Progenitor cell of endocrine pancreas (in vitro differentiated cells): ENCODE results near the gene IPO4. TPM values are rescaled to one million over a fixed set of nuclear protein-coding genes. Genes with fewer than 3 reads are reported as not detected.

Source experiments
- DNase-seq: peaks from one replicate; pipeline ENCODE4 v3.0.0; 2021; ENCODE audit warnings: low spot score; ENCODE audit not compliant: unreplicated experiment
- H3K27ac Mint-ChIP-seq: 2 replicates; pipeline ENCODE4 v1.8.0; 2021; ENCODE audit warnings: mild to moderate bottlenecking, moderate library complexity, mixed read lengths
- H3K27me3 Mint-ChIP-seq: 2 replicates; pipeline ENCODE4 v1.8.0; 2021; ENCODE audit warnings: mixed read lengths
- H3K36me3 Mint-ChIP-seq: 2 replicates; pipeline ENCODE4 v1.8.0; 2022; ENCODE audit warnings: mixed read lengths; ENCODE audit not compliant: insufficient read depth
- H3K4me1 Mint-ChIP-seq: 2 replicates; pipeline ENCODE4 v1.8.0; 2021; ENCODE audit warnings: low read depth, mixed read lengths
- H3K4me3 Mint-ChIP-seq: 2 replicates; pipeline ENCODE4 v1.8.0; 2021; ENCODE audit warnings: low read depth, mild to moderate bottlenecking, moderate library complexity, mixed read lengths
- H3K9me3 Mint-ChIP-seq: 2 replicates; pipeline ENCODE4 v1.8.0; 2021; ENCODE audit warnings: low read depth, mixed read lengths
- long read RNA-seq: library from polyadenylated mRNA; unstranded; transcript quantifications from one replicate; pipeline ENCODE4 v2.0.0, GENCODE V29; 2020
- total RNA-seq: library from RNA; stranded (reverse); gene quantifications from 2 replicates; pipeline ENCODE4 v1.2.1, GENCODE V29; 2021
- TF ChIP-seq, protein P1 (sequence below): fragments of 200-600 bp; sonication (generic); IDR thresholded peaks from one replicate; pipeline ENCODE4 v1.5.0; 2021; ENCODE audit warnings: antibody characterized with exemption, mild to moderate bottlenecking; ENCODE audit not compliant: unreplicated experiment

IPO4 gene, protein sequence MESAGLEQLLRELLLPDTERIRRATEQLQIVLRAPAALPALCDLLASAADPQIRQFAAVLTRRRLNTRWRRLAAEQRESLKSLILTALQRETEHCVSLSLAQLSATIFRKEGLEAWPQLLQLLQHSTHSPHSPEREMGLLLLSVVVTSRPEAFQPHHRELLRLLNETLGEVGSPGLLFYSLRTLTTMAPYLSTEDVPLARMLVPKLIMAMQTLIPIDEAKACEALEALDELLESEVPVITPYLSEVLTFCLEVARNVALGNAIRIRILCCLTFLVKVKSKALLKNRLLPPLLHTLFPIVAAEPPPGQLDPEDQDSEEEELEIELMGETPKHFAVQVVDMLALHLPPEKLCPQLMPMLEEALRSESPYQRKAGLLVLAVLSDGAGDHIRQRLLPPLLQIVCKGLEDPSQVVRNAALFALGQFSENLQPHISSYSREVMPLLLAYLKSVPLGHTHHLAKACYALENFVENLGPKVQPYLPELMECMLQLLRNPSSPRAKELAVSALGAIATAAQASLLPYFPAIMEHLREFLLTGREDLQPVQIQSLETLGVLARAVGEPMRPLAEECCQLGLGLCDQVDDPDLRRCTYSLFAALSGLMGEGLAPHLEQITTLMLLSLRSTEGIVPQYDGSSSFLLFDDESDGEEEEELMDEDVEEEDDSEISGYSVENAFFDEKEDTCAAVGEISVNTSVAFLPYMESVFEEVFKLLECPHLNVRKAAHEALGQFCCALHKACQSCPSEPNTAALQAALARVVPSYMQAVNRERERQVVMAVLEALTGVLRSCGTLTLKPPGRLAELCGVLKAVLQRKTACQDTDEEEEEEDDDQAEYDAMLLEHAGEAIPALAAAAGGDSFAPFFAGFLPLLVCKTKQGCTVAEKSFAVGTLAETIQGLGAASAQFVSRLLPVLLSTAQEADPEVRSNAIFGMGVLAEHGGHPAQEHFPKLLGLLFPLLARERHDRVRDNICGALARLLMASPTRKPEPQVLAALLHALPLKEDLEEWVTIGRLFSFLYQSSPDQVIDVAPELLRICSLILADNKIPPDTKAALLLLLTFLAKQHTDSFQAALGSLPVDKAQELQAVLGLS
- total RNA-seq, result 54.9 and 56.4 TPM in 2 replicates
- long read RNA-seq, transcript IPO4-201 (30 exons, 3,646 nt), result major isoform, 103 of 139 reads
- long read RNA-seq, partial matches to known transcripts, result 12 of 139 reads
- long read RNA-seq, other reads (novel, unspliced or antisense), result 24 of 139 reads

DNA sequence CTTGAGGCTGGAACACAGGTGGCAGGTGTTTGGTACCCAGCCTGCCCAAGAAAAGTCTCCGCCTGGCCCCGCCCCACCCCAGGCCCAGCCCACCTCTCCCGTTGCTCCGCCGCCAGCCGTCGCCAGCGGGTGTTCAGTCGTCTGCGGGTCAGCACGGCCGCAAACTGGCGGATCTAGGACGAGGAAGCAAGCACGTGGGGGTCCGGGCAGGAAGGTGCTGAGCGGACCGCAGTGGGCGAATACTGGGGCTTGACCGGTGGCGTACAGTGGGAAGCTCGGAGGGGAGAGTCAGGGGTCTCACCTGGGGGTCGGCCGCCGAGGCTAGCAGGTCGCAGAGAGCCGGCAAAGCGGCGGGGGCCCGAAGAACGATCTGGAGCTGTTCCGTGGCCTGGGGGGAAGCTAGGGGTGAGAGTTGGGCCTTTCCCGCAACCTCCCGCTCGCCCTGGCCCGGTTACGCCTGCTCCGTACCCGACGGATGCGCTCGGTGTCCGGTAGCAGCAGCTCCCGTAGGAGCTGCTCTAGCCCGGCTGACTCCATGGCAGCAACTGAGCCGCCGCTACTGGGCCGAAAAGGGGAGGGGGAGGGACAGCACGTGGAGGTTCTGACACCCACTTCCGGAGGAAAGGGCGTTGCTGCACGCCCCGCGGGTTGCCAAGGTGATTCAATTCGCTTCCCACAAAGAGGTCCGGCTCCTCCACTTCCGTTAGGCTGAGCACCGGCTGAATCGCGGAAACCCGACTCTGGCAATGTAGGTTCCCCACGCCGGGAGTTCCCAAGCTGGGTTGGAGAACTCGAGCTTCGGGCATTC is at the start of gene IPO4:
TSS of gene IPO4 (minus strand) at position 566 of the 808 bp plus-strand sequence. CDS start at position 537, 29 bp downstream.
- peak; percentile 88 for DNase-seq
- Mint-ChIP-seq H3K36me3 (peaks cover 22% of the 10 kb centered on the region), H3K4me1 (peaks cover 13% of the 10 kb centered on the region), H3K4me3 (peak within 1 kb of the TSS; percentile 92), H3K27me3 (no peaks in the 10 kb centered on the region), H3K9me3 (no peaks in the 10 kb centered on the region), H3K27ac (peak within 1 kb of the TSS; percentile 96)
- TF ChIP-seq, protein P1, sequence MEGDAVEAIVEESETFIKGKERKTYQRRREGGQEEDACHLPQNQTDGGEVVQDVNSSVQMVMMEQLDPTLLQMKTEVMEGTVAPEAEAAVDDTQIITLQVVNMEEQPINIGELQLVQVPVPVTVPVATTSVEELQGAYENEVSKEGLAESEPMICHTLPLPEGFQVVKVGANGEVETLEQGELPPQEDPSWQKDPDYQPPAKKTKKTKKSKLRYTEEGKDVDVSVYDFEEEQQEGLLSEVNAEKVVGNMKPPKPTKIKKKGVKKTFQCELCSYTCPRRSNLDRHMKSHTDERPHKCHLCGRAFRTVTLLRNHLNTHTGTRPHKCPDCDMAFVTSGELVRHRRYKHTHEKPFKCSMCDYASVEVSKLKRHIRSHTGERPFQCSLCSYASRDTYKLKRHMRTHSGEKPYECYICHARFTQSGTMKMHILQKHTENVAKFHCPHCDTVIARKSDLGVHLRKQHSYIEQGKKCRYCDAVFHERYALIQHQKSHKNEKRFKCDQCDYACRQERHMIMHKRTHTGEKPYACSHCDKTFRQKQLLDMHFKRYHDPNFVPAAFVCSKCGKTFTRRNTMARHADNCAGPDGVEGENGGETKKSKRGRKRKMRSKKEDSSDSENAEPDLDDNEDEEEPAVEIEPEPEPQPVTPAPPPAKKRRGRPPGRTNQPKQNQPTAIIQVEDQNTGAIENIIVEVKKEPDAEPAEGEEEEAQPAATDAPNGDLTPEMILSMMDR, result no peak

DNA sequence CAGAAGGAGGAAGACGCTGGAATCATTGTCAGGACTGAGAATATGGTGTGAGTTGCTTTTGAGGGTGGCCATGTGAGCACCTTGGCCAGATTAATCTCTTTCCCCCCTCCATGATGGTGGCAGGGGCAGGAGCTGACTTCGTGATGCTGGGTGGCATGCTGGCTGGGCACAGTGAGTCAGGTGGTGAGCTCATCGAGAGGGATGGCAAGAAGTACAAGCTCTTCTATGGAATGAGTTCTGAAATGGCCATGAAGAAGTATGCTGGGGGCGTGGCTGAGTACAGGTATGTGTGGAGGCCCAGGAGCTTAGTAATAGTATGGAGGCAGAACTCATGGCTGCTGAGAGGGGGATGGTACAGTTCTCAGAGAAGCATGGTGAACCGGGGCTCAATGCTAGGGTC is 49.5 kb upstream of the IPO4 start:
- no peak overlapping the region for H3K4me3 Mint-ChIP-seq
- no peak for DNase-seq
- peak overlapping the region; percentile 65 for H3K27ac Mint-ChIP-seq
- H3K4me1 Mint-ChIP-seq, result peaks cover 14% of the 10 kb centered on the region
- no peaks in the 10 kb centered on the region for H3K9me3 Mint-ChIP-seq
- peaks cover 24% of the 10 kb centered on the region for H3K36me3 Mint-ChIP-seq
- TF ChIP-seq, protein P1, result no peak
- H3K27me3 Mint-ChIP-seq, result no peaks in the 10 kb centered on the region

DNA sequence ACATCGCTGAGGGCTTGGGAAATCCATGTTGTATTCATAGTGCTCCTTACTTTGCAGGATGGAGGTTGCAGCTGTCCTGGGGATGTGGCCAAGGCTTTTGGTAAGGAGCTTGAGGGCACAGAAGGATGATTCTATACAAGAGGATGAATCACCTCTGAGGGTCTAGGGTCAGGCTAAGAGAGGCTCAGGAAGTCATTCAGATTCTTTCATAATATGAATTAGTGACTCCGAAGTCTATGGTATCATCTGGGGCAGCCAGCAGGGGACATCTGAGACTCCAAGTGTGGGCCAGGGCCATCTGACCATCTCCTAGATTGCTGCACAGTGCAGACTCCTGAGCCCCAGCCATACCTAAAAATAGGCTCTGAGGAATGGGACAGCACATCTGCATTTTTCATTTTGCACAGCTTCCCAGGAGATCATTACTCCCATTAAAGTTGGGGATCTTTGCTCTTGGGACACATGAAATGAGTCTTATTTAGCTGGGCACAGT is 48.9 kb upstream of the IPO4 start:
- no peak overlapping the region for H3K27ac Mint-ChIP-seq
- no peak for DNase-seq
- H3K4me3 Mint-ChIP-seq, result no peak overlapping the region
- no peaks in the 10 kb centered on the region for H3K9me3 Mint-ChIP-seq
- H3K4me1 Mint-ChIP-seq, result peaks cover 12% of the 10 kb centered on the region
- peaks cover 24% of the 10 kb centered on the region for H3K36me3 Mint-ChIP-seq
- no peaks in the 10 kb centered on the region for H3K27me3 Mint-ChIP-seq
- TF ChIP-seq, protein P1, result no peak

DNA sequence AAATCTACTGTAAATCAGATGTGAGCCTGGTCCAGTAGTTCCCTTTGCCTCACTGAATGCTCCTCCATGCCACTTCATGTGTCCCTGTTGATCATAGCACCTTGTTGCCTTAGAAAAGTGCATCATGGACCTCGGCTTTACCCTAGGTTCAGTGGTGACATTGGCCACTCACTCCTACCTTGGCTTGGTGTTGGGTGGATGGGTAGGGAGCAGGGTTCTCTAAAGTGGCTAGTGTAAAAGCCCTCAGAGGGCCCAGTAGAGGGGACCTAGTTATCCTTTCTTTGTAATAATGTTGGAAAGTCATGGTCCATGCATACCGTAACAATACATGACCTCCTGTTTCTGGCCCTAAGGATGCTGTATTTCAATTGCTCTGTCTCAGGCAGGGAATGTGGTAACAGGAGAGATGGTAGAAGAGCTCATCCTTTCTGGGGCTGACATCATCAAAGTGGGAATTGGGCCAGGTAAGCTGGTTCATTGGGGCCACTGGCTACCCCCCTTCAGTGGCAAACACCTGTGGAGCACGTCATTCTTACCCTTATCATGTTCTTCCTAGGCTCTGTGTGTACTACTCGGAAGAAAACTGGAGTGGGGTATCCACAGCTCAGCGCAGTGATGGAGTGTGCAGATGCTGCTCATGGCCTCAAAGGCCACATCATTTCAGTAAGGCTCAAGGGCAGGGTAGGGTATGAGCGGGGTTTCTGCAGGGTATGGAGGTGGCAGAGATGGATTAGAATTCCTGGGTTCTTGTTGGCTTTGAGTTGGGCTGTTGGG is 48.3 kb upstream of the IPO4 start:
- Mint-ChIP-seq H3K27me3 (no peaks in the 10 kb centered on the region), H3K36me3 (peaks cover 24% of the 10 kb centered on the region), H3K4me3 (no peak overlapping the region), H3K27ac (no peak overlapping the region), H3K4me1 (peaks cover 12% of the 10 kb centered on the region), H3K9me3 (no peaks in the 10 kb centered on the region)
- no peak for DNase-seq
- TF ChIP-seq, protein P1, result no peak
